ENCODE results near the gene SNRK.

Gene SNRK

DNA sequence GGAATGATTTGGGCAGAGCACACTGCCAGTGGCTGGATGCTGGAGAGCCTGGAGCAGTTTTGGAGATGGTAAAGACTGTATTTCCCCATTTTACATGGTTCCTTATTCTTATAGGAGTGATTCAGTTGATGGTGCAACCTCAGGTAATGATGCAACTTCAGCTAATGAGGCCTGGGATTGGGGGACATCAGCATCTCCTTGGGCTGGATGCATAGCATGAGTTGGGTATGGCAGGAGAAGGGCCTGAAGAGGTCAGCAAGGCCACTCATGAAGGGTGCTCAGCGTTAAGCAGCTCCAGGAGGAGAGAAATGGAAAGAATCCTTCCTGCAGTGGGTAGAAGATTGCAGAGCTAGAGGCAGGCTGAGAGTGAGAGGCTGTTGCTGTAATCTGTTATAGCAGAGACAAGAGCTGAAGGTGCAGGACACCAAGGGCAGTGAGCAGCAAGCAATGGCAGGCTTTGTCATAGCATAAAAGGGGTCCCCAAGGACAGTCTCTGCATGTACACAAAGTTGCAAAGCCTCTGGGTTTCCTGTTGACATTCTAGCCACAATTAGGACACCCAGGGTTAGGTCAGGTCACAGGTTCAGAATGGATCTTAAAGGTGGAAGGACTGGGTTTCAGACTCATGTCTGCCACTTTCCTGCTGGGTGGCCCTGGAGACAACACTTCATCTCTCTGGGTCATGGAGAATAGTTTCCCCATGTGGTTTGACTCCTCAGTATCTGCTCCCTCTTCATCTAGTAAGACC is 29.5 kb upstream of the SNRK start:
- H3K4me3 ChIP-seq (ENCODE audit: low read length), result no peak overlapping the region
- no peak for TF ChIP-seq ZNF274 (IDR thresholded peaks at IDR 0.05; ENCODE audit: low read depth, low read length)

DNA sequence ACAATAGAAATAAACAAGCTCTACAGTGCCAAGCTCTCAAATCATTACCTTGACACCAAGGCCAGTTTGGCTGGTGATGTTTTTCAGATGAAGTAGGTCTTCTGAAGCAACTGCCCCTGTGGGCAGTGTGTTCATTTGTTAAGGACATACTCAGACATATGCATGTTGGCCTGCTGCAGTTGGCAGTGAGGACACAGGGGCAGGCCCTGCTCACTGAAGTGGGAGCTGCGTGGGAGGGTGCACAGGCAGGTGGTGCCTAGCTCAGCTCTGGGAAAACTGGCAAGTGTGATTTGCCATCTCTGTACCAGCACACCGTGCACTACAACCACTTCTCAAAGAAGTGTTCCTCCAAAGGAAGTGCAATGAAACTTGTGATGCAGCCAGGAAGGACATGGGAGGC is 28.5 kb upstream of the SNRK start:
- no peak for TF ChIP-seq ZNF274 (IDR thresholded peaks at IDR 0.05; ENCODE audit: low read depth, low read length)
- H3K4me3 ChIP-seq (ENCODE audit: low read length), result no peak overlapping the region

DNA sequence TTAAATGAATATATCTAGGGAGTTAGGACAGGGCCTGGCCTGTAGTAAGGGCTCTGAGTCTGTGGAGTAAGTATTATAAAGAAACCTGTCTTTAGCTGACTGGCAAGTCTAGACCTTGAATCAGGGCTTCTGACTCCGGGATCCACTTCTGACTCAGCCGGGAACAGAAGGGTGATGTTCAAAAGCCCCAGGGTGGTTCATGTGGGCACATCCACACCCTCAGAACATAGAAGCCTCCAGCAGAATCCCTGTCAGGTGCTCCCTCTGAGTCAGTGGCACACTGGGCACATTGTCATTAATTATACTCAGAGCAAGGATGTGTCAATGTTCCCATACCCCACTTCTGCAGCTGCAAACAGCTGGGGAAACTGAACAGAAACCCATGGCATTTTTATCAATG is 26.7 kb upstream of the SNRK start:
- no peak overlapping the region for H3K4me3 ChIP-seq (ENCODE audit: low read length)
- no peak for TF ChIP-seq ZNF274 (IDR thresholded peaks at IDR 0.05; ENCODE audit: low read depth, low read length)

DNA sequence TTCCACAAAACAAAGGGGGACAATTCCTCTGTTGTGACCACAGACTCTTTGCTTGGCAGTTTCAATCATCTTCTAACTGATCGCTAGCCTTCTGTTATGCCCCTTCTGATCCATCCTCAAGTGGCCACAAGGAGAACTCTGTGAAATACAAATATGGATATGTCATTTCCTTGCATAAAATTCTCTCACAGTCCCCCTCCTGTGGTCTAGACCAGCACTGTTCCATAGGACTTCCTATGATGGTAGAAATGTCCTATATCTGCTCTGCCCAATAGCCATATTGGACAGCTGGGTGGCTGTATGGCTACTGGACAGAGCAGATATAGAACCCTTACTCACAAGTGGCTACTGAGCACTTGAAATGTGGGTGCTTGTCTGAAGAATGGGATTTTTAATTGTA is 25.9 kb upstream of the SNRK start:
- no peak overlapping the region for H3K4me3 ChIP-seq (ENCODE audit: low read length)
- no peak for TF ChIP-seq ZNF274 (IDR thresholded peaks at IDR 0.05; ENCODE audit: low read depth, low read length)

DNA sequence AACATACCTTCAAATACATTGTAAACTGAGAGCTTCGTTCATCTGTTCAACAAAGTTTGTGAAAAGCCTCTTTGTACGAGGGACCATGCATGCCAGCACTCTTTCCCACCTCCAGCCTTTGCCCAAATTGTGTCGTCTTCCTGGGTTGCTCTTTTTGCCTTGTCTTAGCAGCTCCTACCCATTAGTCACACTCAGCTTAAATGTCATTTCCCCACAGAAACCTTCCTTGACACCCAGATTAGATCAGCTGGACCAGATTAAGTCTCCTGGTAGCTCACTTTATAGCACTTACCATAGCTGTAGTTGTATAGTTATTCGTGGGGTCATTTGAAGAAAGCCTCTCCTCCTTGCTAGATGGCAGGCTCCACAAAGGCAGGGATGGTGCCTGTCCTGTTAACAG is 24.1 kb upstream of the SNRK start:
- TF ChIP-seq ZNF274 (IDR thresholded peaks at IDR 0.05; ENCODE audit: low read depth, low read length), result no peak
- no peak overlapping the region for H3K4me3 ChIP-seq (ENCODE audit: low read length)

DNA sequence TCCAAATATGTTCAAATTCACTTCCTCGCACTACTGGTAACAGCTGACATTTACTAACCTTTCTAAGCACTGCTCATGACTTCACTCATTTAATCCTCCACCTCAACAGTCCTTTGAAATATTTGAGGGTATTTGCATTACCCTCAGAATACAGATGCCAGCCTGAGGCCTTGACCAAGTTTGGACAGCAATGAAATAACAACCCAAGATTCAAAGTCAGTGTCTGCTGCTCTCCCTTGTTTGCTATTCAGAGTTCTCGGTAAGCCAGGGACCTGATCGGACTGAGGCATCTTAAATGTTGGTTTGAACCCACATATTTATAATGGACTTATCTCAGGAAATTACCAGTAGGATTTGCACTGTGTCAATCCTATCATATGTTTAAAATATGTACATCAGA is 19.9 kb upstream of the SNRK start:
- no peak for TF ChIP-seq ZNF274 (IDR thresholded peaks at IDR 0.05; ENCODE audit: low read depth, low read length)
- H3K4me3 ChIP-seq (ENCODE audit: low read length), result no peak overlapping the region

DNA sequence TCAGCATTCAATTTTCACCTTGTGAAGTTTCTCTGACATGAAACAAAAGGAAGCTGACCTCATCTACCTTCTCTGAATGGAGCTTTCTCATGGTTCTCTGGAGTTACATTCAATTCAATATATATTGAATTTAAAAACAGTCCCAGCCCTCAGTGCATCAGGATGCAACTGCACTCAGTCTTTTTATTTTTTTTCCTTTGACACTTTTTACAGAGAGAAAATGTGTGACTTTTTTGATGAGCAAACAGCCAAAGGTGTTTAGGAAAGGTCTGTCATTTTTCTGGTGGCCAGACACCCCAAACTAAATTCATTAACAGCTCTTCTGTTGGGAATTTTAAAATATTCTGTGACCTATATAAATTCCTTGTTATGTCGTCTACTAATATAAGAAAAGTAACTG is 19.3 kb upstream of the SNRK start:
- no peak for TF ChIP-seq ZNF274 (IDR thresholded peaks at IDR 0.05; ENCODE audit: low read depth, low read length)
- no peak overlapping the region for H3K4me3 ChIP-seq (ENCODE audit: low read length)

DNA sequence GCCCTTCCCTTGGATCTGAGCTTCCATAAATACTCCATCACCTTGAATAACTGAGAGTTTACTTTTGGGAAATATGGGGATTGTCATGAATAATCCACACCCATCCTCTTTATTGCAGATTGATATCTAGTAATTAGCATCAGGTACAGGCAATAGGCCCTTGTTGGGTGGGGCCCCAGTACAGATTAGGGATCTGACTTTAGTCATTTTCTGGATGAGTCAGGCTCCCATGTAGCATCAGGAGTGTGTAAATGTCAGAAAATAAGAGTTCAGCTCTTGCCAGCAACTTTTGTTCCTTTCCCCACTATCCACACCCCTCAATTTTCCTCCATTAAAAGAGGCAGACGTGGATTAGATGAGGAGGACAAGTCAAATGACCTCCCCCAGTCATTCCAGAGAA is 17.7 kb upstream of the SNRK start:
- no peak for TF ChIP-seq ZNF274 (IDR thresholded peaks at IDR 0.05; ENCODE audit: low read depth, low read length)

DNA sequence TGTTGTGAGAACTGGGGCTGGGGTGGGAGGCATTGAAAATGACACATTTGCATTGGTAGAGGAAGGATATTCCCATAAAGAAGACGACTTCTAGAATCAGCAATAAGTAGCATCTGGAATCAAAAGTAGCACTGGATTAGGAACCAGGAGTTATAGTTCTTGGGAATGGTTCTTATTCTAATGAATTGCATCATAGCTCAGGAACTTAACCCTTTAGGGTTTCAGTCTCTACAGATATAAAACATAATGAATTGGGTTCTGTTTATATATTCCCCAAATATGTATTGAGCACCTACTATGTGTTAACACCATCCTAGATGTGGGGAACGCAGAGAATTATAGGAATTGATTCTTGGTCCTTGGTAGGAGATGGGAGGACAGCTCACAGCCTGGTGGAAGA is 16.3 kb upstream of the SNRK start:
- no peak for TF ChIP-seq ZNF274 (IDR thresholded peaks at IDR 0.05; ENCODE audit: low read depth, low read length)
- no peak overlapping the region for H3K4me3 ChIP-seq (ENCODE audit: low read length)

More for the DNA sequence above, 17.7 kb upstream of the SNRK start:
- H3K4me3 ChIP-seq (ENCODE audit: low read length), result no peak overlapping the region

DNA sequence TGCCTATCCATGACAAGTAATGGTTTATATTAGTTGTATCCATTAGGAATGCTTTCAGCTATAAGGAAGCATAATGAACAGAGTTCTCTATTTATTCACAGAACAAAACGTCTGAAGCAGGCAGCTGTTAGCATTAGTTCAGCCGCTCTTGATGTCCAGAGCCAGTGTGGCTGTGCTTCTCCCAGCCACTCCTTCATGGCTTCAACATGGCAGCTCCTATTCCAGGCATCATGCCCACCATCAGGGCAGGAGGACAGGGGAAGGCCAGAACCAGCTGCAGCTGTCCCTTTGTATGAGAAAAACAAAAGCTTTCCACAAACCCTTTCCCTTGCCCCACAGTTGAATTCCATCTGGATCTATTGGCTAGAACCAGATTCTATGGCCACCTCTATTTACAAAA is 12.9 kb upstream of the SNRK start:
- H3K4me3 ChIP-seq (ENCODE audit: low read length), result no peak overlapping the region
- no peak for TF ChIP-seq ZNF274 (IDR thresholded peaks at IDR 0.05; ENCODE audit: low read depth, low read length)

DNA sequence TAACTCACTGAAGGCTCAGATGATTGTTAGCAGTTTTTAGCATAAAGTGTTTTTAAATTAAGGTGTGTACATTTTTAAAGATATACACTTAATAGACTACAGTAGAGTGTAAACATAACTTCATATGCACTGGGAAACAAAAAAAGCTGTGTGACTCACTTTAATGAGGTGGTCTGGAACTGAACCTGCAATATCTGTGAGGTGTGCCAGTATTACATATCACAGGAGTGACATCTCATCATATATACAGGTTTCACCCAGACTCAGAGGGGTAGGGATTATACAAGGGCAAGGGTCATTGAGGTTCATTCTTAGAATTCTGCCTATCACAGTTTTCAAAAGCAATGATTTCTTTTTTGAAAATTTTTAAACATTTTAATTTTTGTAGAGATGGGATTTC is 7.3 kb upstream of the SNRK start:
- TF ChIP-seq ZNF274 (IDR thresholded peaks at IDR 0.05; ENCODE audit: low read depth, low read length), result no peak
- H3K4me3 ChIP-seq (ENCODE audit: low read length), result no peak overlapping the region

DNA sequence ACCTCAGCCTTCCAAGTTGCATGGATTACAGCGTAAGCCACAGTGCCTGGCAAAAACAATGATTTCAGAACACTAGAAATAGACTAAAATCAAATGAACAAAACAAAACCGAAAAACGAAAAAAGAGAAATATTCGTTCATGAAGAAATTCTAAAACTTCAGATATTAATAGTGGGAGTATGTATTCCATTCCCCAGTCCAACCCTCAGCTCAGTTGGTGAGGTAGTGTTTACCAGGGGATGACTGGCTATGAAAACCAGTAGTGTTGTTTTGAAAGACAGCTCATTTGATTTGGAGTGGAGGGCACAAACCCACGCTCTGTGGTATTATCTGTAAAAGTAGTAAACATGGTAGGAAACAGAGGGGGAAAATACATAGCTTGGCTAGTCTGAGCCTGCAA is 6.8 kb upstream of the SNRK start:
- no peak for TF ChIP-seq ZNF274 (IDR thresholded peaks at IDR 0.05; ENCODE audit: low read depth, low read length)
- H3K4me3 ChIP-seq (ENCODE audit: low read length), result no peak overlapping the region

DNA sequence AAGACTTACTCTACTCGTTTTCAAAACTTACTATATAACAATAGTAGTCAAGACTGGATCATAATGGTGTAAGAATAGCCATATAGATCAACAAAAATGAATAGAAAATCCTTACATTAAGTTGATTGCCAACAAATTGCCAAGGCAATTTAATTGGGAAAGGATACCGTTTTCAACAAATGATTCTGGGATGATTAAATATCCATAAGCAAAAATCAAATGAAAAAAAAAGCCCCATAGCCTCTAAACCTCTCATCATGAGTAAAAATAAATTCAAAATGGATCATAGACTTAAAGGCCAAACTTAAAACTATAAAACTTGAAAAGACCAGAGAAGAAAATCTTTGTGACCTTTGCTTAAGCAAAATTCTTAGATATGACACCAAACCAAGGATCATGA is 5.3 kb upstream of the SNRK start:
- no peak for TF ChIP-seq ZNF274 (IDR thresholded peaks at IDR 0.05; ENCODE audit: low read depth, low read length)
- H3K4me3 ChIP-seq (ENCODE audit: low read length), result no peak overlapping the region

DNA sequence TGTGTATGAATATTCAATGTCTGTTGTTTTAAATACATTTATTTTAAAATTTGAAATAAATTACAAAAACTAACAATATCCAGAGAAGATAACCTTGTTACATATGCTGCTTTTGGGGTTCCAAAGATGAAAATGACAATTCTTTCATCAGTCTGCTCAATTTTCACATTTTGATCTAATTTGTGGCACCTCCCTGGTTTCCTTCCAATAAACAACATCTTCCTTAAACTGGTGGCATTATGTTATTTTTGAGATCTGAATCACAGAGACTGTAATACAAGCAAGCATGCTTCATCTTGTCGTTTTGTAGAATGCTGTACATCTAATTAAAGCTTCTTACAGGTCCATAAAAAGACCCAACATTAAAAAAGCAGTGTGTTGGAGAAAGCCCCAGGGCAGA is 2.2 kb upstream of the SNRK start:
- no peak overlapping the region for H3K4me3 ChIP-seq (ENCODE audit: low read length)
- TF ChIP-seq ZNF274 (IDR thresholded peaks at IDR 0.05; ENCODE audit: low read depth, low read length), result no peak

DNA sequence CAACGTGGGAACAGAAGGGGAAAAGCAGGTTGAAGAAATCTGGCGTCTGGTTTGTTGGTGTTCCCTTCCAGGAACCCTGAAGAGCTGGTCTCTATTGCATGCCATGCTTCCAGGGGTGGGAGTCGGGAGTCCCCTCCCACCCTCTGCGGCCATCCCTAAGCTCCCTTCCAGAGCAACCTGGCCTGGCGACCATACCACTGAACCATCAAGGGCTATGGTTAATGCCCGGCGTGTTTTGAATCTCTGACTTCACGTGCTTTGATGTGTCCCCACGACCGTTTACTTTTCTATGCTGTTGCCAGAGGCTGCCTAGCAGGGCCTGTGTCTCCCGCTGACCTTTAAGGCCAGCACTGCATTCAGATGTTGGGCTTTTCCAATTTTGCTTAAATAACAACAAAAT is 696 bp upstream of the SNRK start:
- no peak for TF ChIP-seq ZNF274 (IDR thresholded peaks at IDR 0.05; ENCODE audit: low read depth, low read length)
- no peak overlapping the region; the same call in 1 of the 2 replicates for H3K4me3 ChIP-seq (ENCODE audit: low read length)

Measured in GM08714 (cell line).